Brain microvascular endothelial cell (primary cell): ENCODE results near the gene B3GNT5.

Source experiments
- DNase-seq: peaks from one replicate; pipeline ENCODE4 v3.0.0-alpha.2; 2020
- H3K27ac ChIP-seq: fragments of 250-450 bp; sonication (Bioruptor Pico); 2 replicates; pipeline ENCODE4 v1.5.1; 2020; ENCODE audit warnings: mild to moderate bottlenecking, moderate library complexity
- H3K27me3 ChIP-seq: fragments of 250-450 bp; sonication (Bioruptor Pico); replicated peaks from 2 replicates; pipeline ENCODE4 v1.5.1; 2020; ENCODE audit warnings: mild to moderate bottlenecking
- H3K36me3 ChIP-seq: fragments of 250-450 bp; sonication (Bioruptor Pico); replicated peaks from 2 replicates; pipeline ENCODE4 v1.5.1; 2020; ENCODE audit warnings: mild to moderate bottlenecking
- H3K4me3 ChIP-seq: 2 replicates; pipeline ENCODE4 v1.5.1; 2011; ENCODE audit warnings: low read depth, mild to moderate bottlenecking, control low read depth, low read length, moderate library complexity
- in situ Hi-C: cut with HindIII; loops from 2 replicates; pipeline ENCODE4 v1.10.0; 2017; ENCODE audit warnings: low sequenced_read_pairs, low pct_ligation_motif_present
- TF ChIP-seq, protein P1 (sequence below): IDR thresholded peaks from 2 replicates; pipeline ENCODE4 v1.5.1; 2011; ENCODE audit warnings: low read depth, mild to moderate bottlenecking, moderate library complexity, low read length, control low read depth, inconsistent platforms; ENCODE audit errors: missing control alignments

B3GNT5 gene, protein sequence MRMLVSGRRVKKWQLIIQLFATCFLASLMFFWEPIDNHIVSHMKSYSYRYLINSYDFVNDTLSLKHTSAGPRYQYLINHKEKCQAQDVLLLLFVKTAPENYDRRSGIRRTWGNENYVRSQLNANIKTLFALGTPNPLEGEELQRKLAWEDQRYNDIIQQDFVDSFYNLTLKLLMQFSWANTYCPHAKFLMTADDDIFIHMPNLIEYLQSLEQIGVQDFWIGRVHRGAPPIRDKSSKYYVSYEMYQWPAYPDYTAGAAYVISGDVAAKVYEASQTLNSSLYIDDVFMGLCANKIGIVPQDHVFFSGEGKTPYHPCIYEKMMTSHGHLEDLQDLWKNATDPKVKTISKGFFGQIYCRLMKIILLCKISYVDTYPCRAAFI

DNA sequence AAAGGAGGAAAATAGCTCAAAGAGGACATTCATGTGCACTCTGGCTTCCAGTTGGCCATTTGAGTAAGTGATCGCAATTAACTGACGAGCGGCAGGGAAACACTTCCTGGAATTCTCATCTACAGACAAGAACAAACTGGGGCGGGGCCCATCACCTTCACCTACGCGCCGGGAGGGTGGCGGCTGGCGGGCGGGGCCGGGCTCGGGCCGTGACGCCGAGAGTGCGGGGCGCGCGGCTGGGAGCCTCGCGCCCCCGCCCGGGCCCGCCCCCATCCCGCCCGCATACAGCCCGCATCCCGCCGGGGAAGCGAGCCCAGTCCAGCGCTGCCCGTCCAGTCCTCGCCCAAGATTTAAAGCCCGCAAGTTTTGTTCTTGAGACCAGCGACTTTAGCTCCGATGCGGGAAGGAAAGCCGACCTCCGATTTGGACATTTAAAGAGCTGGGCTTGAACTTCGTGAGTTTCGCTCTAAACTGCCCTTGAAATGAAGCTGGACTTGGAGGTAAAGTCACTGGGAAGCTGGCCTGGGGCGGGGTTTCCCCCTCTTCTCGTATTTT lies at the start of gene B3GNT5:
Gene B3GNT5, plus strand, starts transcription at position 281 of the 555 bp plus-strand sequence. CDS start 16,546 bp downstream, outside the sequence.
- in situ Hi-C loops, result no loop called here
- no peak for DNase-seq
- TF ChIP-seq, protein P1, sequence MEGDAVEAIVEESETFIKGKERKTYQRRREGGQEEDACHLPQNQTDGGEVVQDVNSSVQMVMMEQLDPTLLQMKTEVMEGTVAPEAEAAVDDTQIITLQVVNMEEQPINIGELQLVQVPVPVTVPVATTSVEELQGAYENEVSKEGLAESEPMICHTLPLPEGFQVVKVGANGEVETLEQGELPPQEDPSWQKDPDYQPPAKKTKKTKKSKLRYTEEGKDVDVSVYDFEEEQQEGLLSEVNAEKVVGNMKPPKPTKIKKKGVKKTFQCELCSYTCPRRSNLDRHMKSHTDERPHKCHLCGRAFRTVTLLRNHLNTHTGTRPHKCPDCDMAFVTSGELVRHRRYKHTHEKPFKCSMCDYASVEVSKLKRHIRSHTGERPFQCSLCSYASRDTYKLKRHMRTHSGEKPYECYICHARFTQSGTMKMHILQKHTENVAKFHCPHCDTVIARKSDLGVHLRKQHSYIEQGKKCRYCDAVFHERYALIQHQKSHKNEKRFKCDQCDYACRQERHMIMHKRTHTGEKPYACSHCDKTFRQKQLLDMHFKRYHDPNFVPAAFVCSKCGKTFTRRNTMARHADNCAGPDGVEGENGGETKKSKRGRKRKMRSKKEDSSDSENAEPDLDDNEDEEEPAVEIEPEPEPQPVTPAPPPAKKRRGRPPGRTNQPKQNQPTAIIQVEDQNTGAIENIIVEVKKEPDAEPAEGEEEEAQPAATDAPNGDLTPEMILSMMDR, result no peak
- Histone ChIP-seq H3K27ac (peak within 1 kb of the TSS; percentile 49), H3K36me3 (no peaks in the 10 kb centered on the region), H3K27me3 (no peaks in the 10 kb centered on the region), H3K4me3 (peak within 1 kb of the TSS; percentile 82)

DNA sequence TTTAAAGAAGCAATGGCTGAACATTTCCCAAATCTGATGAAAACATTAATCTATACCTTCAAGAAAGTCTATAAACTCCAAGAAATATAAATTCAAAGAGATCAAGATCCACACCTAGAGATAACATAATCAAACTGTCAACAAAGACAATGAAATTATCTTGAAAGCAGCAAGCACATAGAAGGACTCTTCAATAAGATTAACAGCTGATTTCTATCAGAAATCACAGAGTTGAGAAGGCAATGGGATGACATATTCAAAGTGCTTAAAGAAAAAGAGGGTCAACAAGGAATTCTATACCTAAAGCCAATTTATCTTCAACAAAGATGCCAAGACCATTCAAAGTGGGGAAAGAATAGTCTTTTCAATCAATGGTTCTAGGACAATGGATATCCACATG lies 49.4 kb upstream of the B3GNT5 start:
- TF ChIP-seq, protein P1, result no peak
- no peak overlapping the region for H3K4me3 ChIP-seq
- in situ Hi-C loops, result no loop called here

DNA sequence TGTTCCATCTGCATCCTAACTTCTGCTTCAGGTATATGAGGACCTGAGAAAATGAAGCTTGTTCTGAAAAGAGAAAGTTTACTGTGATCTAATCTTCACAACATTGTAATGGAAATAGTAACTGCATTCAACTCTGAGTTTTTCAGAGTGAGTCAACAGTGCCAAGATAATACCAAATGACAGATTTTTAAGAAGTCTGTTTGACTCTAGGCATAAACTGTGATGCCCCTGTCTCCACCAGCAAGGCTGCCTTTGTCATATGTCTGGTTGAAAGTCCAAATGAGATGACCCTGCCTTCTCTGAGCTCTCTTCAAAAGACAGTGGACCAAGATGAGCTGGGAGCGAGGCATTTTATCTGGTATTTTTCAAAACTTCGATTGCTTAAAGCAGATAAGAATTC lies 44.8 kb upstream of the B3GNT5 start:
- H3K4me3 ChIP-seq, result no peak overlapping the region
- no peaks in the 10 kb centered on the region for H3K27me3 ChIP-seq
- H3K27ac ChIP-seq, result no peak overlapping the region
- DNase-seq, result no peak
- in situ Hi-C loops, result no loop called here
- H3K36me3 ChIP-seq, result no peaks in the 10 kb centered on the region
- TF ChIP-seq, protein P1, result no peak

More for the DNA sequence above, 49.4 kb upstream of the B3GNT5 start:
- Histone ChIP-seq H3K27ac (no peak overlapping the region), H3K36me3 (no peaks in the 10 kb centered on the region), H3K27me3 (no peaks in the 10 kb centered on the region)
- no peak for DNase-seq

DNA sequence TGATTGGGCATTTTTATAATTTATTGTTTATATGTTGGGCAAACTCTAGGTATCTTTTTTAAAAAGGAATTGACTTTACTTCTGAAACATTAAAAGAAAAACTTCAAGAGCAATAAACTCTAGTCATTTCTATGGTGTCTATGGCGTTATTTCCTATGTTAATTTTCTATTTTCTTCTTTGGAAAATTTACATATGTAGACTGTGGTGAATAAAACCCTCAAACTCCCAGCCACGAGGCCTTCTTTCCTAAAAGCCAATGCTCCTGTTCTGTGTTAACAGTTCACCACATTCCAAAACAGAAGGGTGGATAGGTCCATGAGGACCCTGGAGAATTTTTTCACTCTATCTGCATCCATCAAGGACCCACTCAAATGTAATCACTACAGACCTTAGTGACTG lies 44.3 kb upstream of the B3GNT5 start:
- Histone ChIP-seq H3K4me3 (no peak overlapping the region), H3K36me3 (no peaks in the 10 kb centered on the region), H3K27ac (no peak overlapping the region), H3K27me3 (no peaks in the 10 kb centered on the region)
- DNase-seq, result no peak
- TF ChIP-seq, protein P1, result no peak
- in situ Hi-C loops, result no loop called here

DNA sequence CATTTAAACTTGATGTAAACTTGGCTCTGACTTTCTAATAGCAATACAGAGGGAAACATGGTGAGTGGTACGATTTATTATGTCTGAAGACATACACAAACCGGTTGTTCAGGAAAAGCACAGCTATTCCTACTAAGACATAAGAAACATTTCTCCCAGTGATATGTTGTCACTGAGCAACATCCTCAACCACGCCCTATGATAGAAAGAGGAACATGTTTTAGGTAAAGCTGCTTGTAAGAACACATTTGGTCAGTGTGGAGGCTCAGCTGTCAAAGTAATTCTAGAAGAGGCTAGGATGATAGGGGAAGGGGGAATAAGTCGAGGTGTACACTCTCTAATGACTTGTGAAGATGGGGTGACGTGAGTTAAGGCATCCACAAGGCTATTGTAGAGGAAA lies 42.7 kb upstream of the B3GNT5 start:
- Histone ChIP-seq H3K27me3 (no peaks in the 10 kb centered on the region), H3K36me3 (no peaks in the 10 kb centered on the region), H3K4me3 (no peak overlapping the region), H3K27ac (no peak overlapping the region)
- TF ChIP-seq, protein P1, result no peak
- no peak for DNase-seq
- in situ Hi-C loops, result no loop called here
